CD4-positive, alpha-beta T cell treated with Interferon alpha-2 for 1 hour (primary cell): ENCODE results near the gene WWC2.
"Not testable (repeated sequence)": the region's sequence is repeated elsewhere in the genome, so short reads cannot be mapped to it uniquely, and the experiment has no call there.

ENCODE experiments used
- DNase-seq, 2 donors: peaks; one replicate each; pipeline ENCODE4 v3.0.0-alpha.2; 2020 to 2022

WWC2 gene

GRCh38 chr4:183175631-183176232 lies 76.7 kb downstream of the WWC2 start:
- DNase-seq = no peak

- no peak for DNase-seq
These were observed 77.9 kb downstream of the WWC2 start for GRCh38 chr4:183177001-183177400.

- no peak for DNase-seq
These were observed 79.1 kb downstream of the WWC2 start for GRCh38 chr4:183178201-183178600.

GRCh38 chr4:183180096-183180495 lies 81.0 kb downstream of the WWC2 start:
- no peak for DNase-seq

GRCh38 chr4:183180621-183181020 lies 81.6 kb downstream of the WWC2 start:
- no peak for DNase-seq

- no peak for DNase-seq
These were observed 82.0 kb downstream of the WWC2 start for GRCh38 chr4:183181081-183181480.

- DNase-seq = peak; percentile 1 to 19
These were observed 84.0 kb downstream of the WWC2 start for GRCh38 chr4:183182873-183183725.

- DNase-seq = no peak
These were observed 85.0 kb downstream of the WWC2 start for GRCh38 chr4:183183906-183184535.

- DNase-seq = no peak
These were observed 86.0 kb downstream of the WWC2 start for GRCh38 chr4:183185018-183185417.

GRCh38 chr4:183185559-183185958 lies 86.5 kb downstream of the WWC2 start:
- no peak for DNase-seq

GRCh38 chr4:183186813-183187212 lies 87.8 kb downstream of the WWC2 start:
- DNase-seq = no peak

- DNase-seq = no peak
These were observed 92.0 kb downstream of the WWC2 start for GRCh38 chr4:183190900-183191527.

GRCh38 chr4:183191630-183192029 lies 92.6 kb downstream of the WWC2 start:
- no peak for DNase-seq

GRCh38 chr4:183192571-183192970 lies 93.5 kb downstream of the WWC2 start:
- DNase-seq = no peak

- DNase-seq = not testable (repeated sequence)
These were observed 94.8 kb downstream of the WWC2 start for GRCh38 chr4:183193730-183194338.

- DNase-seq = no peak
These were observed 96.5 kb downstream of the WWC2 start for GRCh38 chr4:183195534-183195933.

GRCh38 chr4:183197140-183197539 lies 98.1 kb downstream of the WWC2 start:
- DNase-seq = no peak

- no peak for DNase-seq
These were observed 101.4 kb downstream of the WWC2 start for GRCh38 chr4:183200453-183200852.

GRCh38 chr4:183201331-183201730 lies 102.3 kb downstream of the WWC2 start:
- no peak for DNase-seq

GRCh38 chr4:183202523-183202922 lies 103.5 kb downstream of the WWC2 start:
- DNase-seq = no peak

GRCh38 chr4:183204793-183205192 lies 105.7 kb downstream of the WWC2 start:
- no peak for DNase-seq

- no peak for DNase-seq
These were observed 106.1 kb downstream of the WWC2 start for GRCh38 chr4:183205193-183205592.

GRCh38 chr4:183205709-183206108 lies 106.7 kb downstream of the WWC2 start:
- DNase-seq = no peak
